HG03280 (cell line): ENCODE measurements around the gene GNG11.

ENCODE experiments used
- ATAC-seq: cut with Tn5 transposase; IDR thresholded peaks from one replicate; pipeline ENCODE4 v1.9.1; 2021; ENCODE audit warnings: mild to moderate bottlenecking, moderate library complexity; ENCODE audit not compliant: unreplicated experiment

The GNG11 gene

GRCh38 chr7:93921607-93922566 is at the start of gene GNG11:
Gene GNG11 (plus strand): TSS chr7:93921735. CDS start chr7:93922138, 403 bp downstream.
- no peak for ATAC-seq

- ATAC-seq = no peak
These were observed 47.4 kb upstream of the GNG11 start for GRCh38 chr7:93873998-93874574.

DNA sequence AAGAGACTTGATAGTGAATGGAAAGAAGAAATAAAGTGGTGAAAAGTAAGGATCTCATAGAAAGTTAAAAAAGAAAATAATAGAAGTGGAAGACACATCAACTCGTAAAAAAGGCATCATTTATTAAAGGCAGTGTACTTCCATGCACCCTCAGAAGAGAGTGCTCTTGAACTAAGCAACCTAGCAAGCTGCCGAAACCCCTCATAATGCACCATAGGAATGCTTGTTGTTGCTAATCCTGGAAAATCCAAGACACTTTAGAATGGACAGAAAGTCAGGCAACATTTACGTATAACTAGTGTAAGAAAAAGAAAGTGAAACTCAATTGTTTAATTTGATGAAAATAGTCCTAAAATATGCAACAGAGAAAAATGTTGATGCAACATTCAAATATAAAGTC is 43.8 kb upstream of the GNG11 start:
- ATAC-seq = no peak

GRCh38 chr7:93879356-93879755 is 42.2 kb upstream of the GNG11 start:
- no peak for ATAC-seq

- no peak for ATAC-seq
These were observed 39.1 kb upstream of the GNG11 start for GRCh38 chr7:93882468-93882867.

DNA sequence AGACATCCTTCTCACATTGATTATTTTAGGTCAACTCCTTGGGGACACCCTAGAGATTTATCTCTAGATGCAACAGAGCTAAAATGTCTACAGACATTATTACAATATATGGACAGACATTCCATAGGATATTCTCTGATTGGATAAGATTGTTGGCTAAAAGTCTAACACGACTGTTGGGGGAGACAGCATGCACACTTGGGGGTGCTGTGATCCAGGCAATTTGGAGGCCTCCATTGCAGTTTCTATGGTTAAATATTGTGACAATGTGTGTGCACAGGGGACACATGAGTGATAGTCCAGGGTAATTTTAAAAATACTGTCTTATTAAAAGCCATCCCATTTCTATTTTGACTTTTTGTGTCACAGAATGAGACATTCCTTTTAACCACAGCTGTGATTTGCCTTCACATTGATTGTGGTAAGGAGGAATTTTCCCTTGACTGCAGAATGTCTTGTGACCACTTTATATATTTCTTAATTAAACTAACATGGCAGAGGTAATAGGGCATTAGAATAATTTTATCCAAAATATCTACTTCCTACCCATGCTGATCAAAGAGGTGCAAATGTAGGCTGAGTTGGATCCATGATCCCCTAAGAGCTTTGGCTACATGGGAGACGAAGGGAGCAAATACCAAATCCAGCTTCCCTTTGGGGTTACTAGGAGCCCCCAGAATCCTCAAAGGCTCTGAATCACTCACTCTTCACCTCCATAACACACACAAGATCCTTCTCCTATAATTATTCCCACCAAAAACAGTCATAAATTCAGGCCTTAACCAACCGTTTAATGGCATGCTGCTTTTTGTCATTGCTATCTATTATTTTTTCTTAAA is 38.2 kb upstream of the GNG11 start:
- no peak for ATAC-seq

DNA sequence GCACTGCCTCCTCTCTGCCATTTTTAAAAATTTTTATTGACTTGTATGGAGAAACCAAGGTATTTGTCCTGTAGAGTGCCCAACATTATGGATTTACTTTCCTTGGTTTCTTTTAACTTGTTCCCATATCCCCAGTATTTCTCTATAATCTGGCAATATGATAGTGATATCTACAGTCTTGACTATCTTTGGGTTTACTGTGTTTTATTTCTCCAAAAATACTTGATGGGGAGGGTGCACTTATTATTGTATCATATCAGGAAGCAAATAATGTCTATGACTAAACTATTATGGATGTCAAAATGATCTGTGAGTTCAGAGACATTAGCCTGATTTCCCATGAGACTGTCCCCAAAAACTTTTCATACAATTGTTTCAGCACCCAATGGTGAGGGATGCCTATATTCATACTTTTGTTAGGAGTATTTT is 37.6 kb upstream of the GNG11 start:
- ATAC-seq = no peak

- no peak for ATAC-seq
These were observed 37.0 kb upstream of the GNG11 start for GRCh38 chr7:93884541-93884940.

DNA sequence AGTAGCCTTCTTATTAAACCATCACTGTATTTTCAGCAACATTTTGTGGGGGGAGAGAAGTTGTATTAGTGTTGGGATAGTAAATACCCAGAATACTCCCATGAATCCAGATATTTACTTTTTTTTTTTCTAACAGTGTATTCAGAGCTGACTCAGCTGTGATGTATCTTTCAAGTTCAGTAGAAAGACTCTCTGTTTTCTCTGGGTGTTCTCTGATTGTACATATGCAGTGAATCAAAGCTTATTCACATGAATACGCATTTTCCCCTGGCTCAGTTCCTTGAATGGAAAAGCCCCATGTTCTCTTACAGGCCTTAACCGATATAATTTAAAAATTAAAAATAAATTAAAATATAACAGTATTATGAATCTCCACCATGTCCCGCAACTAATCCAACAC is 32.3 kb upstream of the GNG11 start:
- ATAC-seq = no peak

GRCh38 chr7:93890041-93890463 is 31.5 kb upstream of the GNG11 start:
- peak; percentile 43 for ATAC-seq

DNA sequence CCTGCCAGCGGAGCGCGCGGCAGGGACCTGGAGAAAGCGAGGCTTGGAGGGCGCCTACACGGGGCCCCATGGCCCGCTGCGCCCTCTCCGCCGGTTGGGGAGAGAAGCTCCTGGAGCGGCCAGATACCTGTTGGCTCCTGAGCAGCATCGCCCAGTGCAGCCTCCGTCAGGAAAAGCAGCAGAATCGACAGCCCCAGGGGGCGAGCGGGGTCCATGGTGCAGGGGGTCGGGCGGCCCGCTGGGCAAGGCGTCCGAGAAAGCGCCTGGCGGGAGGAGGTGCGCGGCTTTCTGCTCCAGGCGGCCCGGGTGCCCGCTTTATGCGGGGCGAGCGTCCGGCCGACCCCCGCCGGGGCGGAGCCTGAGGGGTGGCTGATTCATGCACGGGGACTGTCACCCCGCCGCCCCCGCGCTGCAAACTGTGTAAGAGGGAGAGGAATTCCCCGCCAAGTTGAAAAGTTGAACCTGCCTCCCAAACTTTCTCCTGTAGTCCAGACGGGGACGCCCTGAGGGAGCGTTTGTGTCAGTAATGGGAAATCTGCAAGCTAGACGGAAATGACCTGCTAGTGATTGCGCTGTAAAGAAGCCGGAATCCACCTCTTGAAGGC is 31.0 kb upstream of the GNG11 start, which contains the start of gene TFPI2:
TFPI2 (minus strand) TSS at position 290 of the 605 bp plus-strand sequence; CDS start at position 215, 75 bp downstream.
- peak; percentile 39 for ATAC-seq

DNA sequence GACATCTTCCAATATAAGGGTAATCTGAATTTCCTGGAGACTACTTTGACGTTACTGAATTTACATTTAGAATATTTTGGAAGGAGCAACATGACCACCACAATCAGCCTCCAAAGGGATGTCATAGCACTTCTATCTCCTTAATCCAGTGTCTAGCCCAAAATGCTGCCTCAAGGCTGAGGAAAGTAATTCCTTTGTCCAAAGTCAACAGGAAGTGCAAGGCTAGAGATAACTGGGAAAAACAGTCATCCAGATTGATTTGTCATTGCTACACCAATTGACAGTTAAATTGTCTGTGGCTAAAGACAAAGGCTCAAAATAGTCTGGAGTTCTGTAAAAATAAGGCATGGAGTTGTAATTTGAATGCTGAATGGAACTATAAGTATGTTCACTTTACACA is 27.1 kb upstream of the GNG11 start:
- ATAC-seq = no peak

DNA sequence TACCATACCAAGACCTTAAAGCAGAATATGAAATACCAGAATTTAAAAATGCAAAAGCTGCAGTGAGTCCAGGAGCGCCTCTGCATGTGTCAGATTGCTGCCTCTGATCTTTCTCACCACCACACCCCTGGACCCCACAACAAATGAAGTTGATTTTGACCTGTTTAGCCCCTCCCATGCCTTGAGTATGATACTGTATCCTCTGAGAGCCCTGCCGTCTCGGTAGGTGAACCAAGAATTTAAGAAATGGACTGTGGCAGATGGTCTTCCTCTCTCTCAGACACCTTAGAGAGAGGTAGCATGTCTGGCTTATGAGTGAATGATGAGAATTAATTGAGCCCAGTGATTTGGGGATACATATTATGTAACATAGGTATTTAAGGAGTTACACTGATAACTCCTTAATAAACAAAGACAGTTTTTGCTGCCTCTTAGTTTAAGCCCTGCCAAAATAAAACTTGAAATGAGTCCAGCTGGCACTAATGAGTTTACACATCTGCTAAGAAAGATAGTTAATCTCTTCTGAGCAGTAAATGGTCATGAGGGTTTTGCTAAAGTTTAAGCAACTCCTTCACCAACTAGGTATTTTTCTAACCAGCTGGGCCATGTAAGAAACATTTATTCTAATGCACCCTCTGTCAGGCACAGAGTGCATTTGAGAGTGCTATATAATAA is 26.4 kb upstream of the GNG11 start:
- ATAC-seq = no peak

GRCh38 chr7:93895859-93896600 is 25.5 kb upstream of the GNG11 start:
- ATAC-seq = no peak

DNA sequence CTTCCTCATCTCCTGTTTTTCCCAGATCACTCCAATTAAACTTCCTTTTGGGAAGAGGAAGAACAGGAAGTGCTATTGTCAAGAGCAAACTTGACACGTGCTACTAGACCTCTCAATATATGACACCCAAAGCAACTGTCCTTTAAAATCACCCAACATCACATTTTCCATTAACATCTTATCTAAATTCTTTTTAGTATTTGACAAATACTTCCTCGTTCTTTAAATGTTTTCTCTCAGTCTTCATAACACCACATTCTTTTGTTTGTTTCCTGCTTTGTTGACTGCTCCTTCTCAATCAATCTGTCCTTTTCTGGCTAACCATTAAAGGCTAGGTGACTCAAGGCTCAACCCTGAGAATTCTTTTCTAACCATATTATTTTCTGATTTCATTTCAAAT is 23.9 kb upstream of the GNG11 start:
- ATAC-seq = no peak

DNA sequence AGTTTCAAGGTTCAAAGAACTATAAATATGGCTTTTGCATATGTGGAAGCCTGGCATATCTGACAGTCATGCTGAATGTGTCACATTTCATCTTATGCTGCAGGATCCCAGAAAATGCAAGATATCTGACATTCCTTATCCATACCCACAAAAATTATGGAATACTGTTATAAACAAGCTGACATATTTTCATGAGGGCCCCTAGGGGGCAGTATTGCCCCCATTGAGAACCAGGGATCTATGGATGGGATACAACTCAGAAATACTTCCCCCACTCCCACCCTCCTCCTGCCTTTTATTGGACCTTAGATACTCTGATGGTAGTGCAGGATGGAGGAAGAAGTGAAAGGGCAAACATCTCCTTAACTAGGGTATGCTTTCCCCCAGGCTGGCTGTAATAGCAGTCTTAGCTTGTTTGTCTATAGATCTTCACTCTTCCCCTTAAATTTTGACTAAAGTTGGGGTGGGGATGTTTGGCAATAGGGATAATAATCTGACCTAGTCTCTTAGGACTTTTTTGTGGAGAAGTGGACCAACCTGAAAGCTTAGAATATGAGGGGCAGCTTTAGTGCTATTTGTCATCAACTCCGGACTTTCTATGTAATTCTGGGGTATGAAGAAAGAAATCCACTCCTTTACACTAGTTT is 18.6 kb upstream of the GNG11 start:
- no peak for ATAC-seq

DNA sequence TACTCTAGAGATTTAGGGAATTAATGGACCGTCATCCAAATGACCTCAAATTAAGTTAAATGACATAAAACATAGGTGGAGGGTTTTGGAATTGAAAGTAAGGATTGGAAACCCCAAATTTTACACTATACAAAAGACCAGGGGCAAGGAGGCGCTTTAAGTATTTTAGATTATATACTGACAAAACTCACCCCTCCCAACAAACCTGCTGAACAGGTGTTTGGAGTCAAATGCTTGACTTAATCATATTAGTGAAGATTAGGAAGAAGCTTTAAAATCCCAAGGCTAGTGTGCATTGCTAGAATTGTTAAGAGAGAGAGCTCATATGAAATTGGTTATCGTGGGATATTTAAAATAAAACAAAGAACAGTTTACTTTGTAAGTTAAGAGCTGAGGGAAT is 15.3 kb upstream of the GNG11 start, which contains the start of gene GNGT1:
GNGT1 (plus strand) TSS at position 301 of the 400 bp plus-strand sequence. CDS start 180 bp downstream, outside the sequence.
- no peak for ATAC-seq

DNA sequence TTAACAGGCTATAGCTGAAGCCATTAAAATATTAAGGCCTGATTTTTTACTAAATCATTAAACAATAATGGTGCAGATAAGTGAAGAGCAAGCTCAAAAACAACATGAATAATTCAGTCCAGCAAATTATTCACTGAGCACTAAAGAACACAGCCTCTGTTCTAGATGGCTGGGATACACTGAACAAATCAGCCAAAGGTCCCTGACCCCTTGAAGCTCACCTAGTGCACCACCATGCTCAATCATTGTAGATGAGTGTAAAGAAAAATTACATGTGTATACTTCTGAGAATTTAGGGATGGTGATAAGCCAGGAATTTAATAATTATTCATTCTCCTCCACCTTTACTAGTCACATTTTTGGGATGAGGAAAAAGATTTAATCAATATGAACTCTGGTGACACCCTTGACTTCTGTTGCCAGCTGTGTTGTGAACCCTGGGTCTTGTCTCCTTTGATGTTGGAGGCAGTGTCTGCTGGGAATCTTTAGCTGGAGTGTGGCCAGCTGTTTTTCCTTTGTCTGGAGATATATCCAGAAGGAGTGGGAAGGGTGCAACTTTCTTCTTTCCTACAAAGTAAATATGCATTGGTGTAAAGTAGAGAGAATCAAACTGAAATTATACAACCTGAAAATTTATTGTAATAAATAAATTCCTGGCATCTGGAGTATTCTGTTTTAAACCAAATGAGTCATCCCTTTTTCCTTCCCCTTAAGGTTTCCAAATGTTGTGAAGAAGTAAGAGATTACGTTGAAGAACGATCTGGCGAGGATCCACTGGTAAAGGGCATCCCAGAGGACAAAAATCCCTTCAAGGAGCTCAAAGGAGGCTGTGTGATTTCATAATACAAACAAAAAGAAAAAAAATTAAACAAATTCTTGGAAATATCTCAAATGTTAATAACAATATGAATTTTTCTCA is 11.2 kb upstream of the GNG11 start:
- ATAC-seq = no peak
